ENCODE results near the gene KIAA0232.
"Not testable (repeated sequence)": the region's sequence is repeated elsewhere in the genome, so short reads cannot be mapped to it uniquely, and the experiment has no call there.

Gene KIAA0232

DNA sequence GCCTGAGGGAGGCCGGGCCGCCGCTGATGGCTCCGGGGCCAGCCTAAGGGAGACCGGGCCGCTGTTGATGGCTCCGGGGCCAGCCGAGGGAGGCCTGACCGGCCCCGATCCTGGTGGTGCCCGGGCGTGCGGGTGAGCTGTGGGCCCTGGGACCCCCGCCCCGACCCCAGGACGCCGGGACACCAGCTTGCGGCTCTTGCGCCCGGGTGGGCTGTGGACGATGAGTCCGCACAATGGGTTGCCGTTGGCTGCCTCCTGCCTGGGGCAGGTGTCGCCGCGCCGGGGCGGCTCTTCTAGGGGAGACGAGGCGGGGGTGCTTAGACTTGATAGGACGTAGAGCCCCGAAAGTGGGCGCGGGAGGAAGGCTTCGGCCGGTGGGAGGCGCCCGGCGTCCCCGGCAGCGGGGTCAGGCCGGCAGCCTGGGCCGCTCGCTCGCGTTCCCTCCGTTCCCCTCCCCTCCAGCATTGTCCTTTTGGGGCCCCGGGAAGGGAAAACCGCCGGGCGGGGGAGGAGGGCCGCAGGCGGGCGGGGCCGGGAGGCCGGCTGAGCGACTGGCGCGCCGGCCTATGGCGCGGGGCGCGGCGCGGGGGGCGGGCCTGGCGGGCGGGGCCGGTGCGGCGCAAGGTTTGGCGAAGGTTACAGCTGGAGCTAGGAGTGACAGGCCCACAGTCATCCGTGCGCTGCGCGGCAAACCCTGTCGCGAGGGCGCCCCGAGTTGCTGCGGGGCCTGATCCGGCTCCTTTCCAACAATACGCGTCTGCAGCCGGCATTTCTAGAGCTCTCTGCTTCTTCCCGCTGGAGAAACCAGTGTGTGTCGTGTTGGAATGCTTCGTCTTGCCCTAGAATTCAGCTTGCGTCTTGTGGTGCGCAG is 819 bp downstream of the KIAA0232 start:
- TF ChIP-seq, protein P1, sequence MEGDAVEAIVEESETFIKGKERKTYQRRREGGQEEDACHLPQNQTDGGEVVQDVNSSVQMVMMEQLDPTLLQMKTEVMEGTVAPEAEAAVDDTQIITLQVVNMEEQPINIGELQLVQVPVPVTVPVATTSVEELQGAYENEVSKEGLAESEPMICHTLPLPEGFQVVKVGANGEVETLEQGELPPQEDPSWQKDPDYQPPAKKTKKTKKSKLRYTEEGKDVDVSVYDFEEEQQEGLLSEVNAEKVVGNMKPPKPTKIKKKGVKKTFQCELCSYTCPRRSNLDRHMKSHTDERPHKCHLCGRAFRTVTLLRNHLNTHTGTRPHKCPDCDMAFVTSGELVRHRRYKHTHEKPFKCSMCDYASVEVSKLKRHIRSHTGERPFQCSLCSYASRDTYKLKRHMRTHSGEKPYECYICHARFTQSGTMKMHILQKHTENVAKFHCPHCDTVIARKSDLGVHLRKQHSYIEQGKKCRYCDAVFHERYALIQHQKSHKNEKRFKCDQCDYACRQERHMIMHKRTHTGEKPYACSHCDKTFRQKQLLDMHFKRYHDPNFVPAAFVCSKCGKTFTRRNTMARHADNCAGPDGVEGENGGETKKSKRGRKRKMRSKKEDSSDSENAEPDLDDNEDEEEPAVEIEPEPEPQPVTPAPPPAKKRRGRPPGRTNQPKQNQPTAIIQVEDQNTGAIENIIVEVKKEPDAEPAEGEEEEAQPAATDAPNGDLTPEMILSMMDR (IDR thresholded peaks at IDR 0.05; ENCODE audit: insufficient read depth, low read depth, low read length, missing control alignments), result no peak
- DNase-seq (ENCODE audit: low read depth), result peak; percentile 89
- H3K4me3 ChIP-seq (ENCODE audit: low read length), result peak overlapping the region; percentile 81

DNA sequence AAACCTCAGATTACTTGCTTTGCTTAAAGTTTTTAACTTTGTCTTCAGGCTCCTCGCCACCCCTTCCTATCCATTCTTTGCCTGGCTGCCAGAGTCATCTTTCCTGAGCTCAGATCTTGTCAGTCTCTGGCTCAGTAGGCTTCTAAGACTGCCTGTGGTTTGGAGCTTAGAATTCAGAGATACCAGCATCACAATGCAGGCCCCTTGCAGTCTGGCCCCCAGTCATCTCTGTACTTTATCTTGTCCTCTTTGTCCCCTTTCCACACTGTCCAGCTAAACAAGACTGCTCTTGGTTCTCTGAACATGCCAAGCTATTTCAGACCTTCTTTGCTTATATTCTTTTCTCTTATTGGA is 3.0 kb downstream of the KIAA0232 start:
- TF ChIP-seq, protein P1 (IDR thresholded peaks at IDR 0.05; ENCODE audit: insufficient read depth, low read depth, low read length, missing control alignments), result no peak
- H3K4me3 ChIP-seq (ENCODE audit: low read length), result no peak overlapping the region
- DNase-seq (ENCODE audit: low read depth), result no peak

DNA sequence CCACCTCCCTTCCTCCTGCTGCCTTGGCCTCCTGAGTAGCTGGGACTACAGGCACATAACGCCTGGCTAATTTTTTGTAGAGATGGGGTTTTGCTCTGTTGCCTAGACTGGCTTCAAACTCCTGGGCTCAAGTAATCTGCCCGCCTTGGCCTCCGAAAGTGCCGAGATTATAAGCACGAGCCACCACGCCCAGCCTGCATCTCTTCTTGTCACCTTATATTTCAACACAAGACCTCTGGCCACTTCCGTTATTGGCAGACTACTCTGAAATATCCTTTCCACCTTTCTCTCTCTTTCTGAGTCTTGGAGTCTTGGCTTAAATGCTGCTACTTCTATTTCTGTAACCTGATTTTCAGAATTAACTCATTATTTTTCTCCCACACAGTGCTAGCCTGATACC is 5.6 kb downstream of the KIAA0232 start:
- no peak overlapping the region for H3K4me3 ChIP-seq (ENCODE audit: low read length)
- no peak for DNase-seq (ENCODE audit: low read depth)
- TF ChIP-seq, protein P1 (IDR thresholded peaks at IDR 0.05; ENCODE audit: insufficient read depth, low read depth, low read length, missing control alignments), result no peak

DNA sequence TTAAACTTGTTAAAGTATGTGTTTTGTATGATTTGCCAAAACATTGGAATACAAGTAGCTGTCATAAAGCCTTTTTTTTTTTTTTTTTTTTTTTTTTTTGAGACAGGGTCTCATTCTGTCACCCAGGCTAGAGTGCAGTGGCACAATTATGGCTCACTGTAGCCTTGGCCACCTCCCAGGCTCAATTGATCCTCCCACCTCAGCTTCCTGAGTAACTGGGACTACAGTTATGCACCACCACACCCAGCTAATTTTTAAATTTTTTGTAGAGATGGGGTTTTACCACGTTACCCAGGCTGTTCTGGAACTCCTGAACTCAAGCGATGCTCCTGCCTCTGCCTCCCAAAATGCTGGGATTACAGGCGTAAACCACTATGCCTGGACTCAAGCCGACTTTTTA is 8.7 kb downstream of the KIAA0232 start:
- not testable (repeated sequence) for DNase-seq (ENCODE audit: low read depth); H3K4me3 ChIP-seq (ENCODE audit: low read length)

DNA sequence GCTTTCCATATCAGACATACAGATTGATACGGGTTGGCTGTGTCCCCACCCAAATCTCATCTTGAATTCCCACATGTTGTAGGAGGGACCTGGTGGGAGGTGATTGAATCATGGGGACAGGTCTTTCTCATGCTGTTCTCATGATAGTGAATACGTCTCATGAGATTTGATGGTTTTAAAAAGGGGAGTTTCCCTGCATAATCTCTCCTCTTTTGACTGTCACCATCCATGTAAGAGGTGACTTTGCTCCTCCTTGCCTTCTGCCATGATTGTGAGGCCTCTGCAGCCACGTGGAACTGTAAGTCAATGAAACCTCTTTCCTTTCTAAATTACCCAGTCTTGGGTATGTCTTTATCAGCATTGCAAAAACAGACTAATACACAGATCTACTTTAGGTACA is 9.3 kb downstream of the KIAA0232 start:
- not testable (repeated sequence) for DNase-seq (ENCODE audit: low read depth); H3K4me3 ChIP-seq (ENCODE audit: low read length)

DNA sequence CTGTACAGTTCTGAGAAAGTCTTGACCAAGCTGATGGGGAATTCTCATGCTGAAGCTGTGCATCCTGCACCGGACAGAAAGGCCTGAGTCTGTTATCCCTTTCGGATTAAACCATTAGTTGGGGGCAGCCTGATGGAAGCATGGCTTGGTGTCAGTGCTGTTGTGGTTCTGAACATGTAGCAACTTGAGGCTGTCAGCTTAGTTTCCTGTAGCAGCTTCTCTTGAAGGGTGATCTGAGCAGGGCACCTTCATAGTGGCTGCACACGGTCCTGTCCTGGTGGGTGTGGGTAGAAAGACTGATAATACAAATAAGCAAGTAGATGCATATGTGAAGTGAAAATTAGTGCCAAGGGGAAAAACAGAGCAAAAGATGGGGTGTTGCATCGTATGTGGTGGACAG is 11.7 kb downstream of the KIAA0232 start:
- peak; percentile 56 for DNase-seq (ENCODE audit: low read depth)
- TF ChIP-seq, protein P1 (IDR thresholded peaks at IDR 0.05; ENCODE audit: insufficient read depth, low read depth, low read length, missing control alignments), result no peak
- H3K4me3 ChIP-seq (ENCODE audit: low read length), result no peak overlapping the region

DNA sequence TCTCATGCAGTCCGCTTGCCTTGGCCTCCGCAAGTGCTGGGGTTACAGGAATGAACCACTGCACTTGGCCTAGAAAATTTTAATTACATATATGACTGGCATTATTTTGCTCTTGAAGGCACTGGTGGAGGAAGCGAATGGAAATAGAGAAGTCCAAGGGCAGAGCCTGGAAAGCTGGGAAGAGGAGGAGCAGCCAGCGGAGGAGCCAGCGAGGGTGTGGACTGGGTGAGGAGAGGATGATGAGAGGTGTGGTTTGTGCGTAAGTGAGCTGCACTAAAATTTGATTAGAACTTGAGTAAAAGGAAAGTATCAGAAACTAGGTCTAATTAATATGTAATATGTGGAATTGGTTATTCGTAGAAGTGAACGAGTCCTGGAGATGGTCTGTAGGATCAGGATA is 13.3 kb downstream of the KIAA0232 start:
- TF ChIP-seq, protein P1 (IDR thresholded peaks at IDR 0.05; ENCODE audit: insufficient read depth, low read depth, low read length, missing control alignments), result no peak
- DNase-seq (ENCODE audit: low read depth), result no peak
- no peak overlapping the region for H3K4me3 ChIP-seq (ENCODE audit: low read length)

DNA sequence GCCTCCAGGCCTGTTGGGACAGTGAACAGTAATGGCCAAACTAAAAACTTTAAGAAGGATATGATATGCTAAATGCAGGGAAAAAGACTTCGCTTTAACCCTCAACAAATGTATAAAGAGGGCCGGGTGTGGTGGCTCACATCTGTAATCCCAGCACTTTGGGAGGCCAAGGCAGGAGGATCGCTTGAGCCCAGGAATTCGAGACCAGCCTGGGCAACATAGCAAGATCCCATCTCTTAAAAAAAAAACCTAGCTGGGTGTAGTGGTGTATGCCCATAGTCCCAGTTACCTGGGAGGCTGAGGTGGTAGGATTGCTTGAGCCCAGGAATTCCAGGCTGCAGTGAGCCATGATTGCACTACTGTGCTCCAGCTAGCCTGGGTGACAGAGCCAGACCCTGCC is 14.8 kb downstream of the KIAA0232 start:
- not testable (repeated sequence) for H3K4me3 ChIP-seq (ENCODE audit: low read length); DNase-seq (ENCODE audit: low read depth)

Measured in epithelial cell of esophagus (primary cell).